ENCODE data around the gene APOBEC3C.
"Not testable (repeated sequence)": the region's sequence is repeated elsewhere in the genome, so short reads cannot be mapped to it uniquely, and the experiment has no call there.

Gene APOBEC3C

DNA sequence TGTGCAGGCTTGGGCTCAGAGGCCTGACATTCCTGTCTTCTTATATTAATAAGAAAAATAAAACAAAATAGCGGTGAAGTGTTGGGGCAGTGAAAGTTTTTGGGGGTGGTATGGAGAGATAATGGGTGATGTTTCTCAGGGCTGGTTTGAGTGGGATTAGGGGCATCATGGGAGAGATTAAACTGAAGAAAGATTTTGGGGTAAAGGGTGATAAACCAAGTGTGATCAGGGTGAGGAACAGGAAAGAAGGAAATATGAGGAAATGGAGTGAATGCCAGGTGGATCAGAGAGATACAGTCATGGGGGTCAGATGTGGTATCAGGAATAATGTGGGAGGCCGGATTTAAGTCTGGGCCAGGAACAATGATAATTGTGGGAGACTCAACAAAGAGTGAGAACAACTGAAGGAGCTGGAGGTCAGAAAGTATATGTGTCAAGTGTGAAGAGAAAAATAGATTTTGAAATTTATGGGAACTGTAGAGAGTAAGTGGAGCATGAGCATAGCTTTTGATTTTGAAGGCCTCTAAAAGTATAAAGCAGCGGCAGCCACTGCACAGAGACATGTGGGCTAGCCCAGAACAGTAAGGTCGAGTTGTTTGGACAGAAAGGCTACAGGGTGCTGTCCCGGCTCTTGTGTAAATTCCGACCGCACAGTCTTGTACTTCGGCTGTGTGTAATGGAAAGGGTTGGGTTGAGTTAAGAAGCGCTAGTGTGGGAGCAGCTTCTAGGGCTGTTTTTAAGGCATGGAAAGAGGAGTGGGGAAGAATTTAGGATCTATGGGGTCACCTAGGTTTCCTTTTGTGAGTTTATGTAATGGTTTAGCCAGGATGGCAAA lies 52.6 kb downstream of the APOBEC3C start:
- DNase-seq: not testable (repeated sequence)

DNA sequence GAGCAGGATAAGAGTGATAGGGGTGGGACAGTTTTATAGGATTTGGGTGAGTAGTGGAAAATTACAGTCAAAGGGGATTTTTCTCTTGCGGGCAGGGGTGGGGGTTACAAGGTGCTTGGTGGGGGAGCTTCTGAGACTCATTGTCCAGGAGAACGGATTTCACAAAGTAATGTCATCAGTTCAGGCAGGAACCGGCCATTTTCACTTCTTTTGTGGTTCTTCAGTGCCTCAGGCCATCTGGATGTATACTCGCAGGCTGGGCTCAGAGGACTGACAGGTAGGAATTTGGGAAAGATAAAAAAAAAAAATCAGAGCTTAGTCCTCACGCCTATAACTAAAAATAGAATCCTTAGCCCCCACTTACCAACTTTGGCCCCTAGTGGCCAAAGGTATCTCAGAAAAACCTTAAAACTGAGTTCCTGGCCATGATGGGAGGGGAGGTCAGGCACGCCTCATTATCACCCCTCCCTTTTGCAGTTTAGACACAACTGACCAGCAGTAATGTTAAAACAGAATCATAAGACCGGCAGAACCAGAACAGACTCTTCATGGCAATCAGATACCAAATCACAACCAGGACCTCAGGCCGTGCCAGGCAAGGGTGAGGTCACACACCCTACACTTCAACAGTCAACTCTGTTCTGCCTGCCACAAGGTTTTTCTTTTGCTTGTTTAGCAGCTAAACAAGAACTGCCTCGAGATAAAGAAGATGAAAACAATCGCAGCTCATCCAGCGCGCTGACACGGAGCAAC lies 54.2 kb downstream of the APOBEC3C start:
- no peak for DNase-seq

Measured in NCI-H524 (cell line).